Measurements from ENCODE around the gene KHDC4. TPM values are rescaled to one million over a fixed set of nuclear protein-coding genes. Genes with fewer than 3 reads are reported as not detected.

The KHDC4 gene
- total RNA-seq, 1 donor from 2014 or later, result 51.8 TPM

GRCh38 chr1:155976913-155977689 is 42.9 kb upstream of the KHDC4 start:
- Mint-ChIP-seq H3K27me3 (ENCODE audit: unreplicated experiment) (peaks cover 23% of the 10 kb centered on the region), H3K4me1 (ENCODE audit: low read depth, unreplicated experiment) (peaks cover 32% of the 10 kb centered on the region), H3K9me3 (ENCODE audit: unreplicated experiment) (peaks cover 17% of the 10 kb centered on the region), H3K36me3 (ENCODE audit: unreplicated experiment) (no peaks in the 10 kb centered on the region), H3K4me3 (ENCODE audit: unreplicated experiment) (peak overlapping the region; percentile 99), H3K27ac (ENCODE audit: unreplicated experiment) (peak overlapping the region; percentile 99)
- no peak for DNase-seq
- TF ChIP-seq, protein P1, sequence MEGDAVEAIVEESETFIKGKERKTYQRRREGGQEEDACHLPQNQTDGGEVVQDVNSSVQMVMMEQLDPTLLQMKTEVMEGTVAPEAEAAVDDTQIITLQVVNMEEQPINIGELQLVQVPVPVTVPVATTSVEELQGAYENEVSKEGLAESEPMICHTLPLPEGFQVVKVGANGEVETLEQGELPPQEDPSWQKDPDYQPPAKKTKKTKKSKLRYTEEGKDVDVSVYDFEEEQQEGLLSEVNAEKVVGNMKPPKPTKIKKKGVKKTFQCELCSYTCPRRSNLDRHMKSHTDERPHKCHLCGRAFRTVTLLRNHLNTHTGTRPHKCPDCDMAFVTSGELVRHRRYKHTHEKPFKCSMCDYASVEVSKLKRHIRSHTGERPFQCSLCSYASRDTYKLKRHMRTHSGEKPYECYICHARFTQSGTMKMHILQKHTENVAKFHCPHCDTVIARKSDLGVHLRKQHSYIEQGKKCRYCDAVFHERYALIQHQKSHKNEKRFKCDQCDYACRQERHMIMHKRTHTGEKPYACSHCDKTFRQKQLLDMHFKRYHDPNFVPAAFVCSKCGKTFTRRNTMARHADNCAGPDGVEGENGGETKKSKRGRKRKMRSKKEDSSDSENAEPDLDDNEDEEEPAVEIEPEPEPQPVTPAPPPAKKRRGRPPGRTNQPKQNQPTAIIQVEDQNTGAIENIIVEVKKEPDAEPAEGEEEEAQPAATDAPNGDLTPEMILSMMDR (IDR thresholded peaks at IDR 0.05; ENCODE audit: partially characterized antibody, unreplicated experiment), result no peak

DNA sequence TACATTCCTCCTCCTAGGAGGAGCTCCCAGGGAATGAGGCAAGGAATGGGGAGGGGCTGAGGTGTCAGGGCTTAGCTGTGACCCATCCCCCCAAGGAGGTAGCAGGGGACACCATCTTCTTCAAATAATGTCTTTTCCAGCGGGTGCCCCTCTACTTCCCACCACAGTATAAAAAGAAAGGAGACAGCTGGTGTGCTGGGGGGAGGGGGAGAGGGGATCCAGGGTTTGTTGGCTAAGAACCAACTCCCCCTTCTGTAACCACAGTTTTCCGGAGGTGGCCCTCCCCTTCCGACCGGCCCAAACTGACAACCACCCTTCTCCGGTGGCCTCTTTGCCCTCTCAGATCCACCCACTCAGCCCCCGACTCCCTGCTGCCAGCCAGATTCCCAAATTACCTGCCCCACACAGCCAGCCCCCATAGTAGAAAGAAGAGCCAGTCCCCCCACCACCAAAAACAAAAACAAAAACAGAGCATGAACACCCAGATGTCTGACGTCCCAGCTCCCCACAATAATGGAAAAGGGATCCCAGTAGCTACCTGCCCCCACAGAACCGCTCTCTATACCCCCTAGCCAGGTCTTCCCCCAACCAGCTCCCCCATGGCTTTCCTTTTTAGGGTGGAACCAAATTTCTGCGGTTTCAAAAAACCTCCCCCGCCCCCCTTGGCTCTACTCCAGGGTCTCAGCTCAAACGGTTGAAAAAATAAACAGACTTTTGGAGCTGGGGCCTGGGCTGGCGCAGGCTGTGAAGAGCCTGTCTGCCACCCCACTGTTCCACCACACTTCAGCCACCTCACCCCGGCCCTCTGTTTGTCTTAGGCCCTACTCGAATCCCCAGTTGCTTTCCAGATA is 42.1 kb upstream of the KHDC4 start:
- TF ChIP-seq, protein P1 (IDR thresholded peaks at IDR 0.05; ENCODE audit: partially characterized antibody, unreplicated experiment), result no peak
- Mint-ChIP-seq H3K4me1 (ENCODE audit: low read depth, unreplicated experiment) (peaks cover 29% of the 10 kb centered on the region), H3K4me3 (ENCODE audit: unreplicated experiment) (peak overlapping the region; percentile 99), H3K36me3 (ENCODE audit: unreplicated experiment) (no peaks in the 10 kb centered on the region), H3K9me3 (ENCODE audit: unreplicated experiment) (peaks cover 17% of the 10 kb centered on the region), H3K27ac (ENCODE audit: unreplicated experiment) (peak overlapping the region; percentile 99), H3K27me3 (ENCODE audit: unreplicated experiment) (peaks cover 20% of the 10 kb centered on the region)
- DNase-seq, result peak; percentile 43

DNA sequence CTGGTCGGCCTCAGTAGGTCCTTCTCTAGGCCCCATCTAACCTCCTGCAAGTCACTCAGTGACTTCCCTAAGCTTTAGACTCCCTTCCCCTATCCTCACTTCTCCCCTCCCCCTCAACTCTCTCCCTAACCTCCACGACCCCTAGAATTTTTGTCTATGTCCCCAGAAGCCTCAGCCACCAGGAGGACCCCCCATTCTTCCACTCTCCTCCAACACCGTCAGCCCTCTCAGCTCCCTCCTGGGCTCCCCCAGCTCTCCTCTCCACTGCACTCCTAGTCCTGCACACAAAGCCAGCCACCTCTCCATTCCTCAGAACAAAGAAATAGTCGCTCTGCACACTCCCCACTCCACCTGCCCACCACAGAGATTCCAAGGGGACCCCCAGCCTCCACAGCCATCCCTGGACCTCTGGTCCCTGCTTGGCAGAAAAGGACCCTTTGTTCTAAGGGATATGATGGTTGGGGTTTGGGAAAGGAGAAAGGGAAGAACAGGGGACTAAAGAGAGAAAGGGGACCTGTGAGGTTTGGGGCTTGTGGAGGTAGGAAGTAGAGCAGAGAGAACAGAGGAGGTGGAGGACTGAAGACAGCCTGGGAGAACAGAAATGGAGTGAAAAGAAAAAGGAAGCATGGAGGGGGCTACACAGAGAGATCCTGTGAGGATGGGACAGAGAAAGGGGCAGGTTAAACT is 41.3 kb upstream of the KHDC4 start:
- TF ChIP-seq, protein P1 (IDR thresholded peaks at IDR 0.05; ENCODE audit: partially characterized antibody, unreplicated experiment), result no peak

DNA sequence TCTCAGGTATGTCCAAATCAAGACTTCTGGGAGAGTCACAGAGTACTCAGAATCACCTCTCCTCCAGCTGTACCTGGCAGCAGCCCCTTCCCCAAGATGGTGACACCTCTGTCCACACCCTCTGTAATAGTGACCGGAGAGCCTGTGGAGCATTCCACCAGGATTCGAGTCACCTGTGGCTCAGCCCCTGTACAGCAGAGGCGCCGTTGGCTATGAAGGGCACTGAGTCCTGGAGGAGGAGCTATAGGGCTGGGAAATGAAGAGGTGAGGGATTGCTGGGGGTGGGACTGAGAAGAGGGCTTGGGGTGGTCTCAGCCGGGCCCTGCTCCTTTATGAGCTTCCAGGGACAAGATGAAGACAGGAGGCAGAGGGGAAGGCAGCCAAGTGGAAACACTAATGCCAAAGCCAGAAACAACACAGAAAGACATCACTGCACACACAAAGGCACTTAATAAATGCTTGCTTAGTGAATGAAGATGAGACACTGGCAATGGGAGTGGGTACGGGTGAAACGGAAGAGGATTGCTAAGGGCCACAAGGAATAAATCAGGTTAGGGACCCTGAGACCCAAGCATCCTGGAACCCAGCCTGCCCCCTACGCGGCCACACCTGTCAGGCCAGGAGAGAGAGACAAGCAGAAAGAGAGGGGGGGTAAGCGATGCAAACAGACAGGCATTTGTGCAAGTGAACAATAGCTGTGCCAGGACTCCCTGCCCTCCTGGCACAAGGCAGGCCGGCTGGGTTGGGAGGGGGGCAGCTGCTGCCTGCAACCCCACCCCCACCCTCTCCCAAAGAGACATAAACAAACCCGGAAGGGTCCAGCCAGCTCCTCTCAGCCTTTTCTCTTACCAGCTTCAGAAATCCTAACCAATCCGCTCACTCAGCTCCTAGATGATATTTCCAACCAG is 40.2 kb upstream of the KHDC4 start:
- Mint-ChIP-seq H3K4me1 (ENCODE audit: low read depth, unreplicated experiment) (peaks cover 46% of the 10 kb centered on the region), H3K27me3 (ENCODE audit: unreplicated experiment) (peaks cover 24% of the 10 kb centered on the region), H3K36me3 (ENCODE audit: unreplicated experiment) (peaks cover 5% of the 10 kb centered on the region), H3K4me3 (ENCODE audit: unreplicated experiment) (peak overlapping the region; percentile 99), H3K27ac (ENCODE audit: unreplicated experiment) (peak overlapping the region; percentile 99), H3K9me3 (ENCODE audit: unreplicated experiment) (peaks cover 19% of the 10 kb centered on the region)
- TF ChIP-seq, protein P1 (IDR thresholded peaks at IDR 0.05; ENCODE audit: partially characterized antibody, unreplicated experiment), result no peak
- DNase-seq, result no peak

More for the DNA sequence above, 41.3 kb upstream of the KHDC4 start:
- no peaks in the 10 kb centered on the region for H3K36me3 Mint-ChIP-seq (ENCODE audit: unreplicated experiment)
- H3K4me1 Mint-ChIP-seq (ENCODE audit: low read depth, unreplicated experiment), result peaks cover 36% of the 10 kb centered on the region
- peaks cover 17% of the 10 kb centered on the region for H3K9me3 Mint-ChIP-seq (ENCODE audit: unreplicated experiment)
- H3K27ac Mint-ChIP-seq (ENCODE audit: unreplicated experiment), result peak overlapping the region; percentile 99
- H3K27me3 Mint-ChIP-seq (ENCODE audit: unreplicated experiment), result peaks cover 23% of the 10 kb centered on the region
- no peak for DNase-seq
- H3K4me3 Mint-ChIP-seq (ENCODE audit: unreplicated experiment), result peak overlapping the region; percentile 99
